DMS 273 (cell line): ENCODE data around the gene ACSL5.

Experiments used
- DNase-seq: peaks from one replicate; lab custom pipeline; 2025; ENCODE audit not compliant: unreplicated experiment; lab: John Stamatoyannopoulos, UW

ACSL5 gene

GRCh38 chr10:112373912-112374338 lies at the start of gene ACSL5:
ACSL5 (plus strand) TSS chr10:112374116; CDS start chr10:112394947, 20,831 bp downstream.
- DNase-seq = no peak

DNA sequence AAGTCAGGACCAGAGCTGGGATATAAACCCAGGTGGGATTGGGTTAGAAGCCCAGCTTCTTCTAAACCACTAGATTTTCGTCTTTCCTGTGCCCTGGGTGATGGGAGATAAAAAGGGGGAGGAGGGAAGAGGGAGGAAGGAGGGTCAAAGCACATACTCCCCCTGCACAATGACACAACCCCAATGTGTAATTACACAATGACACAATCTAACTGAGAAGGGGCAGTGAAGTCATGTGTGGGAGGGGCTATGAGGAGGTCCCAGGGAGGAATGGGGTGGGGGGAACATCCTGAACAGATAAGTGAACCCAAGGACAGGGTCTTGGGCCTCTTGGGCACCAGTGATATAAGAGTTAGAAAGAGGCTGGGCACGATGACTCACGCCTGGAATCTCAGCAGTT lies 46.2 kb upstream of the ACSL5 start:
- DNase-seq = no peak

DNA sequence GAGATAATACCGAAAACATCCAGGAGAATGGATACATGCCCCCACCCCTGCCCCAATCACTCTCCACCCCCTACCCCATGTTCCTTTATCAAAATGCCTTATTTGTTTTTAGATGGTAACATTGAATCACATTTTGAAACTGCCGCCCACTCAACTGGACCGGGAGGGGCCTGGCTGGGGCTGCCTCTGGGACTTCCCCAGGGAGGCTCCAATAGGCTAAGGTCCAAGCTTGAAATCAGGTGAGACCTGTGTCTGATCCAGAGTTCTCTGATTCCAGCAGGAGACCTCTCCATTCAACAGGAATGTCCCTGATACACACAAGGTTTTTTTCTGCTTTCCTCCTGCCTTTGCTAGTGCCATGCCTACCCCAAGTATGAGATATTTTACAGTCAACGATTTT lies 43.8 kb upstream of the ACSL5 start:
- DNase-seq = no peak

DNA sequence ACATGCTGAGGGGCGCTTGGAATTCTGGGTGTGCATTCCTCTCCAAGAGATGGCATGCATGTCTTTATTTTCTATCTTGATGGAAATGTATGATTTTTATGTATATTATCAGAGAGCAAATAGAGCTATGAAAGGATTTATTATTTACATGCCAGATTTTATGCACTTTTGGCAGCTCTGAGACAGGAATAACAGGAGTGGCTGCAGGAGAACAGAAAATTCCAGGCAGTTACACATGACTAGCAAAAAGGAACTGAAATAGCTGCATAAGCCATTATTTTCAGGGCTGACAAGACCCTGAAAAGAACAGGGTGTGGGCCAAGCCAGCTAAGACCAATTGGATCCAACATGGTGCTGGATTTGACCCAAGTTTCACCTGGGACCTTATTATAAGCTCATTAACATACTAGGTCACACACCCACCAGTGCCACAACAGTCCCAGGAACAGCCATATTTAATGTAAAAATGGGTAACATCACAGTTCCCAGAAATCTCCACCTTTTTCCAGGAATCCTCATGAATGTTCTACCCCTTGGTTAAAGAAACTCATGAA lies 43.2 kb upstream of the ACSL5 start:
- no peak for DNase-seq

- DNase-seq = no peak
These were observed 41.9 kb upstream of the ACSL5 start for GRCh38 chr10:112332022-112332421.

GRCh38 chr10:112332509-112333228 lies 41.2 kb upstream of the ACSL5 start:
- peak; percentile 16 for DNase-seq

- DNase-seq = no peak
These were observed 40.5 kb upstream of the ACSL5 start for GRCh38 chr10:112333452-112333851.

GRCh38 chr10:112335111-112335867 lies 38.6 kb upstream of the ACSL5 start:
- no peak for DNase-seq

GRCh38 chr10:112335868-112336265 lies 38.0 kb upstream of the ACSL5 start:
- DNase-seq = no peak

DNA sequence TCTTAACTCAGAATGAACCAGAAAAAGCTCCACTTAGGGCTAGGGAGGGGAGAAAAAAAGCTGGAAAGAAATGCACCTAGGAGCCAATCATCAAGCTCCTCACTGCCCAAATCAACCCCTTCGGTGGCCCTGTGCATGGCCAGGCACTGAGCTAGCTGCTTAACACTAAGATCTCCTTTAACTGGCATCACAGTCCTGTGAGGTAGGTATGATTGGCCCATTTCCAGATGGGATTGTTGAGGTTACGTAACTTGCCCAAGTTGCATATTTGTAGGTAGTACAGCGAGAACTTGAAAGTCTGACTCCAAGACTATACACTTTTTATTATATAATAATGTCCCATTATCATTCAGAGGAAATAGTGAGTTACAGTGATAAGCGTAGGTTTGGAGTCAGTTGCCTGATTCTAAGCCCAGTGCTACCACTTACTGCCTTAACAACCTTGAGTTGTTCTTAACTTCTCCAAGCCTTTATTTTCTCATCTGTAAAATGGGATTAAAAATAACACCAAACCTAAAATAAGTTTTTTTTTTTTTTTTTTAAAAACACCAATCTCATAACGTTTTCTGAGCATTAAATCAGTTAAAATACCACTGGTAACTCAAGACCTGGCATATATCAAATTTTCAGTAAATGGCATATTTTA lies 37.2 kb upstream of the ACSL5 start:
- DNase-seq = no peak

- no peak for DNase-seq
These were observed 35.0 kb upstream of the ACSL5 start for GRCh38 chr10:112338957-112339356.

DNA sequence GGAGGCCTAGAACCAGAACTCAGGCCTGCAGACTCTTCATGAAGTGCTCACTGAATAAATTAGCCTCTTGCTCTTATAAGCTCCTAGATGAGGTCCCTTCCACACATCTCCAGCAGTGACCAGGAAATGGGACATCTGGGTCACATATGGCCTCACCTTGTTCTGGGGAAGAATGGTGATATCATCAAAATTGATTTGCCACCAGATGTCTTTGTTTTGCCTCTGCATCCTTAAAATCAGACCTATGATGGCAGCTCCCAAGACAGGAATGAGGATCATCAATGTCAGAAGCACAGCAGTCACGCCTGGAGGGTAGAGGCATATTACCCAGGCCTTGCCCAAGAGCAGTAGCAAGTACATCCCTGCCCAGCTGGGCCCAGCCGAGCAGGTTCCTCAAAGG lies 33.3 kb upstream of the ACSL5 start:
- DNase-seq = no peak

DNA sequence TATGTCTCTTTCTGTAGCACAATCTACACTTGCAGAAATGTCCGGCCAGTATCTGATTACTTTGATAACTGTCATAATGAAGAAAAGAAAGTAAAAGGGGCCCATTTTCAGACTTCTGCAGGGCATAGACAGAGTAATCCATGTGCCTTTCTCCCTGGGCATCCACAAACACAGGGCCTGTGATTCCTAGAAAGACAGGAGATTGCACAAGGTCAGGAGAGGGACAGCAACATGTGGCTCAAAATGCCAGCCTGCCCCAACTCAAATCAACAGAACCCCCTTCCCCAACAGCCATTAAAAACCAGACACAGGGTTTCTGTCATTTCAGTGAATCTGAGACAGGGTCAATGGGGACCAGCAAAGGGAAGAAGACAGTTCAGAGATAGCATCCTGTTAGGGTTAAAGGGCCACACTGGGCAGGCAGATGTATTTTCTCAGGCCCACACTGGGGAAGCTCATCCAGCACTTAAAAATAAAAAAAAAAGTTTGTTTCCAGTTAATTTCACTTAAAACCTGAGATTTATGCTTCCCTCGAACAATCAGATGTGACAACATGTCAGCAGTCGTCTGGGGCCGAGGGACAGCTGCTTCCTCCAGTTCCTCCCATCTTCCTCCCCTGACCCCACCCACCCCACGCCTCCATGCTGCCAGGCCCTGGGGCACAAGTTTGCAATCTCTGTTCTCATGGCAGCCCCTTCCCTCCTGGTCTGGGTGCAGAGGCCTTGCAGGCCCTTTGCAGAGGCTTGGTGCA lies 30.7 kb upstream of the ACSL5 start:
- DNase-seq = no peak

DNA sequence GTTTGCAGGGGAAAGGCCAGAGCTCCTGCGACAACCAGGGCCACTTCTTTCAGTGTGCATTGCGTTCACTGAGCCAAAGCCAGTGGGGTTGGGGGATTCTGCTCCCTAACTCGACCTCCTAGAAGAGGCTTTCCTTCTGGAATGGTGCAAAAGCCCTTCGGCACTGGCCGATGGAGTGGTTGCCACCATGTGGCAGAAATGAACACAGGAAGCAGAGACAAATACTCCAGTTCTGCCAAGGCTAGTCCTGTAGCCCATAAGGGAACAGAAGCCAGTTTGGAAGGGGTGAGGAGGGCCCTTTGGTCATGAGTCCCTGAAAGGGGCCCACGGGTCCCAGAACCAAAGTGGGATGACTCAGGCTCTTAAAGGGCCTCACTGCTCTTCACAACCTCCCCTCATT lies 29.7 kb upstream of the ACSL5 start:
- no peak for DNase-seq

GRCh38 chr10:112345202-112345601 lies 28.7 kb upstream of the ACSL5 start:
- no peak for DNase-seq

DNA sequence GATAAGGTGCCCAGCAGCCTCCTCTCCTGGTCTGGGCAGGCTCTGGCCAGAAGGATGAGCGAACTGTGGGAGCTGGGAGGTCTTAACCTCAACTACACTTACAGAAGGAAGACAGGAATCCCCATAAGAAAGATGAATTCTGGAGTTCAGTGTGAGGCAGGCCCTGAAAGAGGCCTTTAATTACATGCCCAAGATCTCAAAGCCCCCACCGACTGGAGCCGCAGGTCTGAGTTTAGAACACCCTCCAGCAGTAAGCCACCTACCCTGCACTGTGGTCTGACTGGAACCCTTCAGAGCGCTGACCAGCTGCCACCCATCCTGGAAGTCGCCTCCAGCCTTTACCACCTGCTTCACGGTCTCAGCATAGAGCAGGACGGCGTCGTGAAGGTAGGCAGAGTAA lies 28.2 kb upstream of the ACSL5 start:
- no peak for DNase-seq

DNA sequence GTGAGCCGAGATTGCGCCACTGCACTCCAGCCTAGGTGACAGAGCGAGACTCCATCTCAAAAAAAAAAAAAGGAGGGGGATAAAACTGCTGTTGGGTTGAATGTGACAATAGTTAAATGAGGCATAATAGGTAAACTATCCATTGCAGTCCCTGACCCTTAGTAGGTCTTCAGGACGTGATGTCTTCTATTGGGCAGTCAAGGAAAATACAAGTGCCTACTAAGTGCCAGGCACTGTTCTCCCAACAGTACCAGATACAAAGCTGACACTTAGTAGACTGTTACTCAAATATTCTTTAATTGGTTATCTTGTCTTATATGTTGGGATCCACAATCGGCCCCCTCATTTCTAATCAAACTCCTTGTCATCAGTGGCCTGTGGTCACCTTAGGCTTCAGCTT lies 27.1 kb upstream of the ACSL5 start:
- no peak for DNase-seq

GRCh38 chr10:112347709-112348671 lies 25.9 kb upstream of the ACSL5 start:
- no peak for DNase-seq

DNA sequence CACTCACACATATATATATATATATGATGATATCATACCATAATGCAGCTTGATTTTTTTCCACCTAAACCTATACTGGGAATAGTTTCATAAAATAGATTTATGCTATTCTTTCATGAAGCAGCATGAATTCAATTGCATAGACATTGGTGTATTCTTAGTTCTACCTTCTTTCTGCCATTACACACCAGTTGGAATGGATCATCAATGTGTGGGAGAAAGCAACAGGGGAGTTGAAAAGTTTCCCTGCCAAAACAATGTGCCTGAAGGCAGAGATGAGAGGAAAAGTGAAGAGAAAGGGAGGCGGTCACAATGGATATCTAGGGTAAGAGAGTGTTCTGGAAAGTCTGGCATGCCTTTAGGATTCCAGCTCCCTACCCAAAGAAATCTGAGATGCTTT lies 25.2 kb upstream of the ACSL5 start:
- no peak for DNase-seq

DNA sequence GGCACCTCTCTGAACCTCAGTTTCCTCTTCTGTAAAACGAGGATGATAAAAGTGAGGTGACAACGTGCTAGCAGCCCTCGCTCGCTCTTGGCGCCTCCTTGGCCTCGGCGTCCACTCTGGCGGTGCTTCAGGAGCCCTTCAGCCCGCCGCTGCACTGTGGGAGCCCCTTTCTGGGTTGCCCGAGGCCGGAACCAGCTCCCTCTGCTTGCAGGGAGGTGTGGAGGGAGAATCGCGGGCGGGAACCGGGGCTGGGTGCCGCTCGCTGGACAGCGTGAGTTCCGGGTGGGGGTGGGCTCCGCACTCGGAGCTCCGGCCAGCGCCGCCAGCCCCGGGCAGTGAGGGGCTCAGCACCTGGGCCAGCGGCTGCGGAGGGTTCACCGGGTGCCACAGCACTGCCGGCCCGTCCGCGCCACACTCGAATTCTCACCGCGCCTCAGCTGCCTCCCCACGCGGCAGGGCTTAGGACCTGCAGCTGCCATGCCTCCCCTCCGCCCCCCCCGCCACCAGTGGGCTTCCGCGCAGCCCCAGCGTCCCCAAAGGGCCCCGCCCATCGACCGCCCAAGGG lies 24.3 kb upstream of the ACSL5 start:
- DNase-seq = no peak
